Measurements from ENCODE around the gene CACHD1. TPM values are rescaled to one million over a fixed set of nuclear protein-coding genes. Genes with fewer than 3 reads are reported as not detected.

Gene CACHD1
- total RNA-seq, 1 experiment from 2014 or later, result 29.9 TPM

- Histone ChIP-seq H3K4me1 (ENCODE audit: control insufficient read depth, insufficient read depth, low read length) (peaks cover 13% of the 10 kb centered on the region), H3K27me3 (ENCODE audit: control insufficient read depth, insufficient read depth, low read length) (no peaks in the 10 kb centered on the region), H3K9me3 (ENCODE audit: control insufficient read depth, insufficient read depth, low read depth, low read length) (no peaks in the 10 kb centered on the region), H3K4me3 (ENCODE audit: low read depth in 2 of 2, low read length in 2 of 2) (no peak overlapping the region), H3K36me3 (ENCODE audit: control insufficient read depth, insufficient read depth, low read length) (no peaks in the 10 kb centered on the region), H3K27ac (ENCODE audit: low read length) (no peak overlapping the region)
- intact Hi-C loops (cut with micrococcal nuclease; ENCODE audit: unreplicated experiment) (no loop called here), in situ Hi-C loops (cut with HindIII; ENCODE audit: low pct_unique_long_range_greater_than_20kb, low sequenced_read_pairs) (no loop called here)
- no TSS peak for BruUV-seq (replicated peaks)
- no peak for ATAC-seq
- ChIA-PET POLR2A (no interaction called here), CTCF (no interaction called here)
- TF ChIP-seq TCF7L2 (IDR thresholded peaks at IDR 0.05; ENCODE audit: low read depth, low read length), result no peak
- no peak for TF ChIP-seq SIN3A (IDR thresholded peaks at IDR 0.05; ENCODE audit: borderline replicate concordance, insufficient read depth, low read depth, low read length)
- no peak for TF ChIP-seq POLR2AphosphoS5 (IDR thresholded peaks at IDR 0.05; ENCODE audit: low read depth, low read length)
- TF ChIP-seq, protein P1, sequence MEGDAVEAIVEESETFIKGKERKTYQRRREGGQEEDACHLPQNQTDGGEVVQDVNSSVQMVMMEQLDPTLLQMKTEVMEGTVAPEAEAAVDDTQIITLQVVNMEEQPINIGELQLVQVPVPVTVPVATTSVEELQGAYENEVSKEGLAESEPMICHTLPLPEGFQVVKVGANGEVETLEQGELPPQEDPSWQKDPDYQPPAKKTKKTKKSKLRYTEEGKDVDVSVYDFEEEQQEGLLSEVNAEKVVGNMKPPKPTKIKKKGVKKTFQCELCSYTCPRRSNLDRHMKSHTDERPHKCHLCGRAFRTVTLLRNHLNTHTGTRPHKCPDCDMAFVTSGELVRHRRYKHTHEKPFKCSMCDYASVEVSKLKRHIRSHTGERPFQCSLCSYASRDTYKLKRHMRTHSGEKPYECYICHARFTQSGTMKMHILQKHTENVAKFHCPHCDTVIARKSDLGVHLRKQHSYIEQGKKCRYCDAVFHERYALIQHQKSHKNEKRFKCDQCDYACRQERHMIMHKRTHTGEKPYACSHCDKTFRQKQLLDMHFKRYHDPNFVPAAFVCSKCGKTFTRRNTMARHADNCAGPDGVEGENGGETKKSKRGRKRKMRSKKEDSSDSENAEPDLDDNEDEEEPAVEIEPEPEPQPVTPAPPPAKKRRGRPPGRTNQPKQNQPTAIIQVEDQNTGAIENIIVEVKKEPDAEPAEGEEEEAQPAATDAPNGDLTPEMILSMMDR (IDR thresholded peaks at IDR 0.05), result no peak
- TF ChIP-seq REST (IDR thresholded peaks at IDR 0.05; ENCODE audit: insufficient read depth in 1 of 2, low read depth in 2 of 2, low read length in 1 of 2), result no peak
- DNase-seq (ENCODE audit: low read depth, low spot score), result no peak
Observed at GRCh38 chr1:64525116-64525686, 55.3 kb downstream of the CACHD1 start.

DNA sequence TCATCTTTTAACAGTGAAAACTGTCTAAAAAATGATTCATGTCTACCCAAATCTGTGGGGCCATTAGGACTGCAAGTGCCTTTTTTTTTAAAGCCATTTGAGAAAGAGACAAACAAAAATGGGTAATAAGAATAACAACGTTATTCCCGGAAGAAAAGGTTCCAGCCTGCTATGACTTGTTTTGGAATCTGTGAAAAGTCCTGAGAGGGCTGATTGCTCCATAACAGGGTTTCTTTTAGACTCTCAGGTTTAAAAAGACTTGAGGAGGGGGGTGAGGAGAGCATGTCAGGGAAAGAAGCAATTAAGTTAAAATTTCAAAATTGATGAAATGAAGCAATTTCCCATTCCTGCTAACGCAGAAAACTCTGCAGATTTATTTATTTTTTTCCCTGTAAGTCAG lies 56.4 kb downstream of the CACHD1 start:
- ChIA-PET CTCF (no interaction called here), POLR2A (no interaction called here)
- in situ Hi-C loops (cut with HindIII; ENCODE audit: low pct_unique_long_range_greater_than_20kb, low sequenced_read_pairs), result no loop called here
- no peak for DNase-seq (ENCODE audit: low read depth, low spot score)
- H3K27ac ChIP-seq (ENCODE audit: low read length), result no peak overlapping the region
- intact Hi-C loops (cut with micrococcal nuclease; ENCODE audit: unreplicated experiment), result no loop called here
- H3K36me3 ChIP-seq (ENCODE audit: control insufficient read depth, insufficient read depth, low read length), result no peaks in the 10 kb centered on the region
- peaks cover 16% of the 10 kb centered on the region for H3K4me1 ChIP-seq (ENCODE audit: control insufficient read depth, insufficient read depth, low read length)
- no peaks in the 10 kb centered on the region for H3K27me3 ChIP-seq (ENCODE audit: control insufficient read depth, insufficient read depth, low read length)
- no peaks in the 10 kb centered on the region for H3K9me3 ChIP-seq (ENCODE audit: control insufficient read depth, insufficient read depth, low read depth, low read length)
- no TSS peak for BruUV-seq (replicated peaks)
- no peak for ATAC-seq
- no peak overlapping the region for H3K4me3 ChIP-seq (ENCODE audit: low read depth in 2 of 2, low read length in 2 of 2)
- TF ChIP-seq SIN3A (IDR thresholded peaks at IDR 0.05; ENCODE audit: borderline replicate concordance, insufficient read depth, low read depth, low read length) (no peak), POLR2AphosphoS5 (IDR thresholded peaks at IDR 0.05; ENCODE audit: low read depth, low read length) (no peak), TCF7L2 (IDR thresholded peaks at IDR 0.05; ENCODE audit: low read depth, low read length) (no peak), REST (IDR thresholded peaks at IDR 0.05; ENCODE audit: insufficient read depth in 1 of 2, low read depth in 2 of 2, low read length in 1 of 2) (no peak)
- TF ChIP-seq, protein P1 (IDR thresholded peaks at IDR 0.05), result no peak
